ENCODE measurements around the gene ZDHHC3. TPM values are rescaled to one million over a fixed set of nuclear protein-coding genes. Genes with fewer than 3 reads are reported as not detected.

Gene ZDHHC3
- polyA plus RNA-seq, 1 of the 3 experiments (the other 2 are of a cell fraction): 60.7 TPM

GRCh38 chr3:44930911-44931310 is 45.1 kb downstream of the ZDHHC3 start (continued):
- TF ChIP-seq TEAD4 (IDR thresholded peaks at IDR 0.05; ENCODE audit: borderline replicate concordance, insufficient read depth): no peak
- TF ChIP-seq FOXJ3 (CRISPR knock-in tag; IDR thresholded peaks at IDR 0.05): no peak
- no peak for TF ChIP-seq EZH2phosphoT487 (IDR thresholded peaks at IDR 0.05; ENCODE audit: borderline replicate concordance, low read depth)
- no peak for TF ChIP-seq YY1 (IDR thresholded peaks at IDR 0.05; ENCODE audit: low read depth)
- TF ChIP-seq, protein P1, sequence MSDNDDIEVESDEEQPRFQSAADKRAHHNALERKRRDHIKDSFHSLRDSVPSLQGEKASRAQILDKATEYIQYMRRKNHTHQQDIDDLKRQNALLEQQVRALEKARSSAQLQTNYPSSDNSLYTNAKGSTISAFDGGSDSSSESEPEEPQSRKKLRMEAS (IDR thresholded peaks at IDR 0.05; ENCODE audit: low read depth): no peak

DNA sequence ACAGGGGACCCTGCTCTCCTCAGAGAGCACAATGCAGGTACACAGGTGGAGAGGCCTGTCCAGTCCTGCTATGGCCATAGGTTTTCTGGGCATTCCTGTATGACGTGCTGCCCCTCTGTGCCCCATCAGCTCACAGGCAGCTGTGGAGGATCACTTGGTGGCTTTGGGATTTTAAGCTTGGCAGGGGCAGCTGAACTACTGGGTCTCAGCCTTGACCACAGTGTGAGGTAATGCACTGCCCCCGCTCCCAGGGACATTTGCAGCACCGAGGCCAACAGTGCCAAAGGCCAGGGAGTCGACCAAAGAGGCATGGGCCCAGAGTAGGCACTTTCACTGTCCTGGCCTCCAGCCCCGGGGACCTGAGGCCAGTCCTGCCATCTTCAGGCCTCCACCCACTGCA is 46.2 kb downstream of the ZDHHC3 start:
- peaks cover 0 to 4% of the 10 kb centered on the region in 2 experiments; a peak in 1 of 4 replicates for H3K4me1 ChIP-seq (ENCODE audit: control insufficient read depth in 1 of 2, insufficient read depth in 2 of 2, low read depth in 1 of 2, low read length in 1 of 2)
- no peak for TF ChIP-seq RXRA (IDR thresholded peaks at IDR 0.05; ENCODE audit: borderline replicate concordance, low read depth)
- no peak for TF ChIP-seq EP300 (IDR thresholded peaks at IDR 0.05; ENCODE audit: borderline replicate concordance in 1 of 2, low read depth in 1 of 2, low read length in 1 of 2)
- no peak for TF ChIP-seq FOSL2 (IDR thresholded peaks at IDR 0.05; ENCODE audit: borderline replicate concordance, low read depth)
- no peak for TF ChIP-seq RAD21 (IDR thresholded peaks at IDR 0.05; ENCODE audit: low read length)
- no peak for TF ChIP-seq YY1 (IDR thresholded peaks at IDR 0.05; ENCODE audit: low read depth)
- no peak for TF ChIP-seq POLR2AphosphoS5 (IDR thresholded peaks at IDR 0.05; ENCODE audit: low read depth, low read length)
- no peak for TF ChIP-seq PBX3 (IDR thresholded peaks at IDR 0.05)
- no peak for TF ChIP-seq IRF3 (IDR thresholded peaks at IDR 0.05; ENCODE audit: low read depth, low read length)
- no peak for TF ChIP-seq CHD2 (IDR thresholded peaks at IDR 0.05; ENCODE audit: low read length, partially characterized antibody)
- TF ChIP-seq, protein P2, sequence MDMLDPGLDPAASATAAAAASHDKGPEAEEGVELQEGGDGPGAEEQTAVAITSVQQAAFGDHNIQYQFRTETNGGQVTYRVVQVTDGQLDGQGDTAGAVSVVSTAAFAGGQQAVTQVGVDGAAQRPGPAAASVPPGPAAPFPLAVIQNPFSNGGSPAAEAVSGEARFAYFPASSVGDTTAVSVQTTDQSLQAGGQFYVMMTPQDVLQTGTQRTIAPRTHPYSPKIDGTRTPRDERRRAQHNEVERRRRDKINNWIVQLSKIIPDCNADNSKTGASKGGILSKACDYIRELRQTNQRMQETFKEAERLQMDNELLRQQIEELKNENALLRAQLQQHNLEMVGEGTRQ (IDR thresholded peaks at IDR 0.05; ENCODE audit: borderline replicate concordance, low read depth, low read length): no peak
- no peak for TF ChIP-seq SIN3A (IDR thresholded peaks at IDR 0.05; ENCODE audit: borderline replicate concordance, low read depth, low read length)
- TF ChIP-seq SMC3 (IDR thresholded peaks at IDR 0.05; ENCODE audit: low read depth, low read length): no peak
- TF ChIP-seq, protein P1 (IDR thresholded peaks at IDR 0.05; ENCODE audit: low read depth): no peak
- no peak for TF ChIP-seq MXI1 (IDR thresholded peaks at IDR 0.05; ENCODE audit: low read depth, low read length)
- no peak for TF ChIP-seq RFX5 (IDR thresholded peaks at IDR 0.05; ENCODE audit: low read length)
- TF ChIP-seq TAF1 (IDR thresholded peaks at IDR 0.05; ENCODE audit: borderline replicate concordance, low read depth, low read length): no peak
- TF ChIP-seq NFIC (IDR thresholded peaks at IDR 0.05; ENCODE audit: borderline replicate concordance): no peak
- no peak for TF ChIP-seq FOXM1 (IDR thresholded peaks at IDR 0.05; ENCODE audit: low read depth)
- TF ChIP-seq USF1 (IDR thresholded peaks at IDR 0.05; ENCODE audit: borderline replicate concordance, low read depth): no peak
- no peaks in the 10 kb centered on the region for H3K9me2 ChIP-seq
- H2AFZ ChIP-seq (ENCODE audit: low read depth): no peak overlapping the region
- H3K4me2 ChIP-seq: no peak overlapping the region
- no peak overlapping the region for H3K9ac ChIP-seq
- 80% methylated on average over 1 of the region's 5 CpGs for WGBS (ENCODE audit: low lambda C conversion rate)
- peaks cover 9% of the 10 kb centered on the region for H3F3A ChIP-seq (replicated peaks; ENCODE audit: insufficient read depth)
- no peak overlapping the region for H3K4me3 ChIP-seq (ENCODE audit: low read depth in 2 of 2, low read length in 1 of 2)
- no peaks in the 10 kb centered on the region for H4K20me1 ChIP-seq (ENCODE audit: insufficient read depth)
- ChIA-PET CTCF (interaction anchor here (6.7 kb wide), 1 partner anchor 16 kb away, joined by 50 read pairs; no protein-coding TSS in a partner anchor), POLR2A (no interaction called here)
- 0 out of 2 replicates have a peak, but pooled peaks cover under 1% of the 10 kb centered on the region for H3K79me2 ChIP-seq (ENCODE audit: insufficient read depth)
- no peak overlapping the region; a peak in 1 of 4 replicates for H3K27ac ChIP-seq (ENCODE audit: low read depth in 2 of 2, low read length in 1 of 2)
- H3K36me3 ChIP-seq (replicated peaks in 1 of 2; ENCODE audit: control insufficient read depth in 1 of 2, insufficient read depth in 2 of 2, low read length in 1 of 2): peaks cover 22 to 63% of the 10 kb centered on the region in 2 experiments
- no peaks in the 10 kb centered on the region for H3K27me3 ChIP-seq (ENCODE audit: insufficient read depth)
- DNase-seq: no peak
- no peaks in the 10 kb centered on the region for H3K9me3 ChIP-seq
